EH (cell line): Measurements from ENCODE around the gene HOXB6.

Source experiments
- DNase-seq: peaks from one replicate; pipeline ENCODE4 v3.0.0-alpha.2; 2015; ENCODE audit warnings: low read depth

The HOXB6 gene

DNA sequence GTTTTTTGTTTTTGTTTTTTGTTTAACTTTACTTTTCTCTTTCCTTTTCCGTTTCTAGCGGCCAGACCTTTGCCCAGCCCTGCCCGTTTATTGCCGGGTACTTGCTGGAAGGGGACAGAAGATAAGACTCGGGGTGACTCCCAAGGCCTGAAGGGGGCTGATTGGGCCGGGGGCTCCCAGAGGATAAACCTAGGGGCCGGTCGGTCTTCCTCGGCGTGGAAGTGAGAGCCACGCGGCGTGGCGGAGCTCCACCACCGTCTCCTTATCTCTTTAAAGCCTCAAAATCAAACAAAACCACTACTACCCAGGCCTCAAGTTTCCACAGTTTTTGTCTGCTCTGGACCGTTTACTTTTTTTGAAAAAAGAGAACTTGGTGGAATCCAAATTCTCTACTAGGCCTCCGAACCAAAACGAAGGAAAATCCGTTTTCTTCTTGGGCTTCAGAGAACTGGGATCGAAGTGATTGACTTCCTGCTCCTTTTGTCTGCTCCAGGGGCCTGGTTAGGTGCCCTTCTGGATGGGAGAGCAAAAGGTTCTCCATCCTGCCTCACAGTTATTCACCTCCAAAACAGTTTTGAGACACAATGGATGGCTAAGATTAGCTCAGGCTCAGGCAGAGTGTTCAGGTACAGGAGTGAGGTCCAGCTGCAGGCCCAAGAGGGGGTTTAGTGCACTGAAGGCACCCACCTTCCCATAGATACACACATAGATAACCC is 29.9 kb upstream of the HOXB6 start:
- no peak for DNase-seq

GRCh38 chr17:48633266-48633677 is 28.5 kb upstream of the HOXB6 start:
- DNase-seq, result no peak

- no peak for DNase-seq
These were observed 27.9 kb upstream of the HOXB6 start for GRCh38 chr17:48632579-48633265.

DNA sequence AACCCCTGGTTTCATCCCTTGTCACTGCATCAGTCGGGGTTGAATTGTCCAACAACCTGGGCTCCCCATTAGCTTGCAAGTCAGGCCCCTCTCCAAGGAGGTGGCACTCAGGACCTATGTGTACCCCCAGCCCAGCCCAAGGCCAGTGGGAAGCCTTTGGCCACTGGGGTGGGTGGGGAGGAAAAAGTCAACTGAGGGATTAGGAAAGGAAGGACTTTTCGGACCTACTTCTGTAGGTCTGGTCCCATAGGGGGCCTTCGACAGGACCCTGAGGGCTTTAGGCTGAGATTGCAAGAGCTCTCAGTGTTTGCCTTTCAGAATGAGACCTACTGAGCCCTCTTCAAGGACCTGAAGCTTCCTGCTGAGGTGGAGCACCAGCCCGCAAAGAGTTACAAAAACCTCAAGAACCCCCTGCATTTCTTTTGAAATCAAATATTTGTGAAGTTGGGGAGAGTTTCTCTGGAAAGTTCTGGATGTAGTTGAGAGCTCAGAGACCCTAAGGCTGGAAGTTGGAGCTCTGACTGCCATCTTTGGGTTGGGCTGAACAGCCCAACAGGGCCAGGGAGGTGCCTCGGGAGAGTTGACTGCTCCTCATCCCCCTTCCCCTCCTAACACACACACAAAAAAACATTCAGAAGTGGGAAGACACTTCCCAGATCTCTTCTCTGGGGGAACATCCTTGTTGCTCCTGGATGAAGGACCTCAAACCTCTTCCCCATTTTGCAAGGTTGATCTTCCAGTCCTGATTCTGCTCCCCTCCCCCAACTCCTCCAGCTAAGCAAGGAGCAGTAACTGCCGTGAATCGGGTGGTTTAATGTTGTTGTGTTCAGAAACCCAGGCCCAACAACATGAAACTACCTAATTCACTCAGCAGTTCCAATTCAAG is 27.1 kb upstream of the HOXB6 start:
- no peak for DNase-seq

DNA sequence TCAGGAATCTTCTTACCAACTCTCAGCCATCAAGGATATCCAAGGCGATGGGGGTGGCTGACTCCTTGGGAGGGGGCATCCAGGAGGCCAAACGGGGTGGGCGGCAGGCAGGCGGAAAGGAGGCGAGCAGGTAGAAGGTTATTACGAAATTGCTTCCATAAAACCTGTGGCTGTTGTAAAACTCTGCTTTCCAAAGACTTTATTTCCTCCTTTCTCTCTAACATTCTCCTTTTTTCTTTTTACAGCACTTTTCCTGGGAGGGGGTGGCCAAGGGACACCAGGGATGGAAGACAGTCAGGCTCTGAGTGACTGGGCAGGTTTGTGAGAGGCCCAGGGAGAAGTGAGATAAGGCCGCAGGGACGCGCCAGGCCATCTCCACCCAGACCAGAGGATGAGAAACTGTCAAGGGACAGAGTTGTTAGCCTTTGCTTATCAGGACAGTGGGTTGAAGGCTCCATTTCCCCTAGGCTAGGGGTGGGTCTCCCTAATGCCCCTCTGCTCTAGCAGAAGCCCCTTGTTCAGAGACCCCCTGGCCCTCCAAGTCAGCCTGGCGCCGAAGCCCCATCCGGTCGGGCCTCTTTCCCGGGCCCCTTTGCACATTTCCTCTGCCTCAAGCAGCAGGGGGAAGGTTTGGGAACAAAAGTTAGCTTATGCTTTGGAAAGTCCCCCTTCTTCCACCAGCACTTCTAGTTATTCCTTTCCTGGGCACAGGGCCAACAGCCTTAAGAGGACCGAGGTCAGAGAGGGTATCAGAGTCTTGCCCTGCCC is 26.3 kb upstream of the HOXB6 start:
- no peak for DNase-seq

GRCh38 chr17:48630009-48630924 is 25.5 kb upstream of the HOXB6 start:
- DNase-seq, result no peak

- no peak for DNase-seq
These were observed 24.6 kb upstream of the HOXB6 start for GRCh38 chr17:48629411-48629759.

DNA sequence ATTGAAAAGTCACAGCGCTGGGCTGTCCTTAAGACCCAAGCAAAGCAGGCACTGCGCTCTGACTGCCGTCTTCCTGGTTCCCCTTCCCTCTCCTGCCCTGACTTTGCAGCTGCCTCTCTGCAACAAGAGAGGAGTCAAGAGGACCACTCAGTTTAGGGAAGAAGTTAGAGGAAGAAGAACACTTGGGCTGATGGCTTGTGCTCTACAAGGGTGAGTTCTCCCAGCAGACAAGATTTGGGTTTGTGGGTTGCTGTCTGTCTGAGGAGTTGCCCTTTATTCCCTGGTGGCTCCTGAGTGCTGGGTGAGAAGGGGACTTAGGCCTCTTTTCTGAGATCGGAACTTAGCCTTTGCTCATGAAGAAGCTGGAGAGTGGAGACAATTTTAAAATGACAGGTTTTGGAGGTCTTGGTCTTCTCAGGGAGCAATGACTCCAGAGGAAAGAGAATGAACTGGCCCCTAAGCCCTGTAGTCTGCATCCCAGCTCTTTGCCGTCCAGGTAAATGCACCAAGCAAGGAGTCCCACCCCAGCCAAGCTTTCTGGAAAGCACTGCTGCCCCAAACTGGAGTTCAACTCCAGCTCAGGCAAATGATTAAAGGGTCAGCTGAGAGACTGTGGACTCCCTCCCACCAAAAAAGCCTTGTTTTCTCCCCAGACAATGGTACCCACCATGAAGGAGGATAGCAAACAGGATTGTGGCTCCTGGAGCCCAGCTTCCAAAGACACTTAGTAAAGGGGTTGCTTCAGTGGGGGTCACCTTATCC is 24.0 kb upstream of the HOXB6 start:
- DNase-seq, result no peak

DNA sequence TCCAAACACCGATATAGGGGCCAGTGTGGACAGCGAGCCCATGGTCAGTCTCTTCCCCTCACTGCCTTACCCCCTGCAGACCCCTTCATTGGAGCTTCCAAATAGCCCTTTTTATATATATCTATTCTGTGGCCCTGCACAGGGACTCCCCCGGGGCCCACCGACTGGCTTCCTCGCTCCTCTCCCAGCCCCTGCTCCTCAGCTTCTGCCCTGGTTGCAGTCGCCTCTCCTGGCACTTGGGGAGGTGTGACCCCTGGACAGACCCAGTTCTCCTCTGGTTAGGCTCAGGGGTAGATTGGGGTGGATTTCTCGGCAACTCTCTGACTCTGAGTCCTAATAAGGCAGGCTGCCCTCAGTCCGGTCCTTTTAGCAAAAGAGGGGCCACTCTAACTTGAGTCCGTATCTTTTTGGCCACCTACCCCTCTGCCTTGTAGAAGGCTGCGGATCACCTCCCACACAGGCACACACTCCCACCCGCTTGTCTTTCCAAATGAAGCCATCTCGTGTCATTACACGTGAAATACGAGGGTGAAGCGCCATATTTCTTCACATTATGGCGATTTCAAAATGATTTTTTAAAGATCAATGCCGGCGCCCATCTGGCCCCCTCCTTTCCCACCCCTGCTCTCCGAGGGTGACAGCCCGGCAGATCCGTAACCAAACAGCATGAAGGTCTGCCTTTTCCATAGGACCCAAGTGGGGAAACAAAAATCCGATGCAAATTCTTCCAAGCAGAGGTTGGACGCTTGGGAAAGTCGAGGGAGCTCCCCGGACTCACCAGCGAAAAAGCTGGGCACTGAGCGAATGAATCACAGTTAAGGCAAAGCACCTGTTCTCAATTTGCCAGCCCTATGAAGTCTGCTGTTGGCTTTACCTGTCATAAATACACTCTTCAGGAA is 23.1 kb upstream of the HOXB6 start:
- DNase-seq, result no peak

GRCh38 chr17:48627118-48627597 is 22.4 kb upstream of the HOXB6 start:
- DNase-seq, result no peak

DNA sequence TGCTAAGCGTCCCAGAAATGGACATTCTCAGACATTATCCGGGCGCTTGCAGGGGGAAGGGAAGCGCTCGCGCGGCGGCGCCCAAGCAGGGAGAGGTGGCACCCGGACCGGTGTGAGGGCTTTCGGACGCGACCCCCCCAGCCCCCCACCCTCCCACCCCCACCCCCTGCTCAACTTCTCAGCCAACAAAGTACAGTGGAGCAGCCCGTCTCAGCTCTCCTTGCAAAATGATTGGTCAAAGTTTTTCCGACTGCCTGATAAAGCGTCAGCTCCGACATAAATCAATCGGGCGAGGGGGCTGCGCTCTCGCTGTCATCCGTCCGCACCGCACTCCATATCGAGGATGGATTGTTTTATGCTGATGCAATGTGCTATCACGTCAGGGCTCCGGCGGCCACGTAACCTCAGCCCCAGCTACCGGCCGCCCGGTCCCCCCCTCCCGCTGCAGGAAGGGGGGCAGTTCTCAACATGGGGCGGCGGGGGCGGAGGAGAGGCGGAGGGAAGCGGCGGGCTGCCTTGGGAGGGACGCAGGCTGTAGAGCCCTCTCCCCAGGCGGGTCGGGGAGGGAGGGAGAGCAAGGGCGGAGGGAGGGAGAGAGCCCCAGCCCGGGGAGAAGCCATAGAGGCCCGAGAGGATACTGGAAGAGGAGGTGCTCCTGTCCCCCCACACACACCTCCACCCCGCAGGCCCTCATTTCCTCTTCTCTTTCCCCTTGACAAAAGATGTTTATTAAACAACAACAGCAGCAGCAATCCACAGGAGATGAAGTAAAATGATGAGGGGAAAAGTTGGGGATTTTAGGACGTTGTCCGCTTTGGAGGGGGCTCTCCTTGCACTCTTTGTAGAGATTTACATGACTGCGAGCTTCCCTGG is 21.7 kb upstream of the HOXB6 start, which contains the start of gene HOXB9:
HOXB9 (minus strand) TSS at position 114 of the 873 bp plus-strand sequence; CDS start at position 25, 89 bp downstream.
- no peak for DNase-seq

GRCh38 chr17:48625495-48626244 is 20.9 kb upstream of the HOXB6 start:
- no peak for DNase-seq

DNA sequence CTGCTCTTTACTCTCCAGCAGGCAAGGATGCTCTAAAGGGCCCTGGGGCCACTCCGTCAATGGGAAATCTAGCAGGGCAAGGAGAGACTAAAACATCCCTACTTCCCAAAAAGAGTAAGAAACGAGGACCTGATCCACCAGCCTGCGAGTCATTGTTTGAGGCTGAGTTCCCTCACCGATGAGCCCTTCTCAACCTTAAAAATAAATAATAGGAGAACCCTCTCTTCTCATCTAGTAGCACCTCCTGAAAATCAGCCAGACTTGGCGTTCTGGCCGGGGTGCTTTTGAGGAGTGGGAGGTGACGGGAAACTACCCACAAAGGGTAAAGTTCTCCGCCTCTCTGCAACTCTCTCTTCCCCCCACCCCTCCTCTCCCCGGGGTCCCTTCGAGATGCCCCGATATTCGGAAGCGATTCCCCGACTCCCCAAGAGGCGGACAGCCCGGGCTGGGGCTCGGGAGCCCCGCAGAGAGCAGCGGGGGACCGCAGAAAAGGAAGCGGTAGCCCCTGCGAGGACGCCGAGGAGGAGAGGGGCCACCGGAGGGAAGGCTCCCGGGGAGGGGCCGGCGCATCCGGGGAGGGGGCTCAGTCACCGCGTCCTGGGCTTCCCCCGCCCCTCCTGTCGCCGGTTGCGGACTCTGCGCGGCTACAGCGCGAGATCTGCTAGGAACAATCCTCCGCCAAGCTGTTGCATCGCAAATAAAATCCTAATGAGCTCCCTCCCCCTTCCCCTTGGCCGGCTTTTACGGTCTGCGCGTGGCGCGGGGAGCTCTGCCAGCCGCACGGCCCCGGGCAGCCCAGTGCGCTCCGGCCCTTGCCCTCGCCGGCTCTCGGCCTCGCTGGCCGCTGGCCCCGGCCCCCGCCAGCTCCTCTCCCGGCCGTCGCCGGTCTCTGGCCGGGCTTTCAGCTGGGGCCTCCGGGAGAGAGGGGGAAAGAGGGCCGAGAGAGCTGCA is 20.0 kb upstream of the HOXB6 start:
- no peak for DNase-seq

DNA sequence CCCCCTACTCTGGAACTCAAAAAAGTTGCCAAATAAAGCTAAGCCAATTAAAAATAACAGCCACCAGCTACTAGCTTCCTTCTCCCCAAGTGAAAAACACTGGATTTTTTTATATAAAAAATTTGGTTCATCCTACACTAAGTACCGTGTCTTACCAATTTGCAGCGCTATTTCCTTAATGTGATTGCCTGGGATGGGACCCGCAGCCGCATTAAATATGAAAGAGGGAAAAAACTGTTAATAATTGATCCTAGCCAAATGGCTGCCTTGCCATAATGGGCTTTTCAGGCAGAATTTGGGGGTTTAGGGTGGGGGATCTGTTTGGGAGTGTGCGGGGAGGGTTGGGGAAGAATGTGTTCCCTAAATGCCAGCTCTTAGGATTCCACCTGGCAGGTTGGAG is 19.3 kb upstream of the HOXB6 start:
- DNase-seq, result no peak

- no peak for DNase-seq
These were observed 18.8 kb upstream of the HOXB6 start for GRCh38 chr17:48623583-48623982.

- no peak for DNase-seq
These were observed 18.1 kb upstream of the HOXB6 start for GRCh38 chr17:48622857-48623256.
